CD14-positive monocyte (primary cell): ENCODE data around the gene KCNQ1. TPM values are rescaled to one million over a fixed set of nuclear protein-coding genes. Genes with fewer than 3 reads are reported as not detected.

Experiments
- DNase-seq, 3 donors: peaks; one replicate each; pipeline ENCODE4 v3.0.0-alpha.2; 2011 to 2022
- H2AFZ ChIP-seq: 2 replicates; pipeline ENCODE4 v1.6.0; 2012; ENCODE audit warnings: mild to moderate bottlenecking, low read depth, low read length, inconsistent platforms; ENCODE audit not compliant: insufficient read depth, poor library complexity, severe bottlenecking
- H3K27ac ChIP-seq, 2 donors: 1 replicate in 1 of 2; 2 replicates in 1 of 2; pipeline ENCODE4 v1.5.1; 2012 to 2013; ENCODE audit warnings: low read length in 2 of 2, control low read depth in 1 of 2, inconsistent platforms in 1 of 2, low read depth in 1 of 2, mild to moderate bottlenecking in 1 of 2
- H3K27me3 ChIP-seq, 2 donors: one replicate each; pipeline versions ENCODE4 v1.6.0 to v1.6.1; 2011 to 2013; ENCODE audit warnings: low read length in 2 of 2; ENCODE audit not compliant: control insufficient read depth in 2 of 2, insufficient read depth in 2 of 2
- H3K36me3 ChIP-seq, 2 donors: replicated peaks in 1 of 2; 1 replicate in 1 of 2; 2 replicates in 1 of 2; pipeline versions ENCODE4 v1.5.1 to v1.6.1; 2012 to 2013; ENCODE audit warnings: low read length in 2 of 2, control low read depth in 1 of 2, inconsistent platforms in 1 of 2, mild to moderate bottlenecking in 1 of 2; ENCODE audit not compliant: insufficient read depth in 2 of 2, control insufficient read depth in 1 of 2
- H3K4me1 ChIP-seq, 2 donors: 1 replicate in 1 of 2; 2 replicates in 1 of 2; pipeline versions ENCODE4 v1.5.1 to v1.6.1; 2012 to 2013; ENCODE audit warnings: low read length in 2 of 2, control low read depth in 1 of 2, inconsistent platforms in 1 of 2, mild to moderate bottlenecking in 1 of 2, moderate library complexity in 1 of 2; ENCODE audit not compliant: insufficient read depth in 2 of 2, control insufficient read depth in 1 of 2
- H3K4me2 ChIP-seq: replicated peaks from 2 replicates; pipeline ENCODE3; 2012; ENCODE audit warnings: low read length, moderate library complexity, mild to moderate bottlenecking; ENCODE audit not compliant: poor library complexity, severe bottlenecking; ENCODE audit errors: extremely low read depth
- H3K4me3 ChIP-seq, 3 experiments: fragments of 200-600 bp in 1 of 3; sonication (generic) in 1 of 3; replicated peaks in 1 of 3; 1 replicate in 2 of 3; 2 replicates in 1 of 3; pipeline ENCODE4 v1.5.1; 2011 to 2013; ENCODE audit warnings: low read length in 3 of 3, mild to moderate bottlenecking in 3 of 3, control low read depth in 2 of 3, low read depth in 2 of 3, inconsistent platforms in 1 of 3, moderate library complexity in 1 of 3
- H3K79me2 ChIP-seq: 2 replicates; pipeline ENCODE4 v1.6.0; 2012; ENCODE audit warnings: mild to moderate bottlenecking, control low read depth, inconsistent platforms, low read length, moderate library complexity; ENCODE audit not compliant: insufficient read depth
- H3K9ac ChIP-seq: 2 replicates; pipeline ENCODE4 v1.6.0; 2017; ENCODE audit warnings: low read length, mild to moderate bottlenecking; ENCODE audit not compliant: insufficient read depth, poor library complexity, severe bottlenecking
- H3K9me3 ChIP-seq, 2 donors: replicated peaks in 1 of 2; 1 replicate in 1 of 2; 2 replicates in 1 of 2; pipeline versions ENCODE4 v1.5.1 to v1.6.1; 2012 to 2013; ENCODE audit warnings: low read length in 2 of 2, control low read depth in 1 of 2; ENCODE audit not compliant: control insufficient read depth in 1 of 2, insufficient read depth in 1 of 2
- H4K20me1 ChIP-seq: 2 replicates; pipeline ENCODE4 v1.6.0; 2012; ENCODE audit warnings: mild to moderate bottlenecking, low read length, control low read depth, moderate library complexity; ENCODE audit not compliant: insufficient read depth
- H3K27ac Mint-ChIP-seq, 7 donors: one replicate each; pipeline ENCODE4 v1.8.0; 2020; ENCODE audit warnings: mild to moderate bottlenecking in 7 of 7, mixed read lengths in 7 of 7, moderate library complexity in 6 of 7, inconsistent platforms in 2 of 7
- H3K27me3 Mint-ChIP-seq, 3 donors: one replicate each; pipeline ENCODE4 v1.8.0; 2021 to 2022; ENCODE audit warnings: low read depth in 3 of 3, mild to moderate bottlenecking in 3 of 3, mixed read lengths in 3 of 3, moderate library complexity in 3 of 3, inconsistent platforms in 1 of 3
- H3K36me3 Mint-ChIP-seq, 2 donors: one replicate each; pipeline ENCODE4 v1.8.0; 2020; ENCODE audit warnings: mixed read lengths in 2 of 2, inconsistent platforms in 1 of 2, mild to moderate bottlenecking in 1 of 2
- H3K4me1 Mint-ChIP-seq: one replicate; pipeline ENCODE4 v1.8.0; 2020; ENCODE audit warnings: mild to moderate bottlenecking, mixed read lengths
- H3K4me3 Mint-ChIP-seq, 2 donors: one replicate each; pipeline ENCODE4 v1.8.0; 2020; ENCODE audit warnings: mild to moderate bottlenecking in 2 of 2, mixed read lengths in 2 of 2, moderate library complexity in 1 of 2
- H3K9me3 Mint-ChIP-seq, 7 donors: one replicate each; pipeline ENCODE4 v1.8.0; 2020 to 2022; ENCODE audit warnings: mixed read lengths in 7 of 7, mild to moderate bottlenecking in 6 of 7, moderate library complexity in 6 of 7, inconsistent platforms in 2 of 7
- WGBS: methylation state at CpG from one replicate; pipeline ENCODE4 v1.1.5; 2013; ENCODE audit warnings: missing lambda C conversion rate; ENCODE audit not compliant: insufficient coverage; 5-methylcytosine and 5-hydroxymethylcytosine counted together
- intact Hi-C, 2 donors: fragments of 100-400 bp; cut with micrococcal nuclease; formaldehyde crosslinking; loops; one replicate each; pipeline versions ENCODE4 v1.15.0 to v1.15.1; 2023
- polyA plus RNA-seq, 3 donors: library from polyadenylated mRNA; depleted of rRNA in 1 of 3; unstranded in 2 of 3; stranded (reverse) in 1 of 3; fragments of 300-500 nt in 2 of 3; fragments of >200 nt in 1 of 3; fragmentation: Illumina TruSeq in 2 of 3; gene quantifications; 1 replicate in 2 of 3; 2 replicates in 1 of 3; pipeline ENCODE4 v1.2.3, GENCODE V29; 2012 to 2021
- TF ChIP-seq, protein P1 (sequence below): fragments of 200-600 bp; IDR thresholded peaks from one replicate; pipeline ENCODE4 v1.8.0; 2022; ENCODE audit warnings: antibody characterized with exemption, mild to moderate bottlenecking

KCNQ1 gene
- polyA plus RNA-seq, 3 donors: 14.9 to 31.8 (median 21.6) TPM

GRCh38 chr11:2482204-2482603, 37.4 kb downstream of the KCNQ1 start:
- H3K27ac ChIP-seq: peak overlapping the region; percentile 88 to 94
- peak; percentile 27 to 38 (median 34) for DNase-seq
- peaks cover 0 to 6% (median 3%) of the 10 kb centered on the region in 3 donors for H3K27me3 Mint-ChIP-seq
- peaks cover 53% of the 10 kb centered on the region for H4K20me1 ChIP-seq
- intact Hi-C loops: loop anchor here (5.0 kb wide), 2 partner anchors 35 to 45 kb away; partner anchors contain the start of gene KCNQ1 (in 1 of the 2)
- peaks cover 47% of the 10 kb centered on the region for H3K79me2 ChIP-seq
- peaks cover 27 to 42% (median 38%) of the 10 kb centered on the region in 7 donors for H3K9me3 Mint-ChIP-seq
- peaks cover 53 to 67% of the 10 kb centered on the region in 2 donors for H3K36me3 Mint-ChIP-seq
- TF ChIP-seq, protein P1, sequence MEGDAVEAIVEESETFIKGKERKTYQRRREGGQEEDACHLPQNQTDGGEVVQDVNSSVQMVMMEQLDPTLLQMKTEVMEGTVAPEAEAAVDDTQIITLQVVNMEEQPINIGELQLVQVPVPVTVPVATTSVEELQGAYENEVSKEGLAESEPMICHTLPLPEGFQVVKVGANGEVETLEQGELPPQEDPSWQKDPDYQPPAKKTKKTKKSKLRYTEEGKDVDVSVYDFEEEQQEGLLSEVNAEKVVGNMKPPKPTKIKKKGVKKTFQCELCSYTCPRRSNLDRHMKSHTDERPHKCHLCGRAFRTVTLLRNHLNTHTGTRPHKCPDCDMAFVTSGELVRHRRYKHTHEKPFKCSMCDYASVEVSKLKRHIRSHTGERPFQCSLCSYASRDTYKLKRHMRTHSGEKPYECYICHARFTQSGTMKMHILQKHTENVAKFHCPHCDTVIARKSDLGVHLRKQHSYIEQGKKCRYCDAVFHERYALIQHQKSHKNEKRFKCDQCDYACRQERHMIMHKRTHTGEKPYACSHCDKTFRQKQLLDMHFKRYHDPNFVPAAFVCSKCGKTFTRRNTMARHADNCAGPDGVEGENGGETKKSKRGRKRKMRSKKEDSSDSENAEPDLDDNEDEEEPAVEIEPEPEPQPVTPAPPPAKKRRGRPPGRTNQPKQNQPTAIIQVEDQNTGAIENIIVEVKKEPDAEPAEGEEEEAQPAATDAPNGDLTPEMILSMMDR: no peak
- peaks cover 5 to 45% of the 10 kb centered on the region in 2 donors for H3K36me3 ChIP-seq
- H2AFZ ChIP-seq: no peak overlapping the region
- peak overlapping the region in 1 of 3 experiments; percentile 71 for H3K4me3 ChIP-seq
- H3K4me1 ChIP-seq: peaks cover 41 to 42% of the 10 kb centered on the region in 2 donors
- H3K4me1 Mint-ChIP-seq: peaks cover 47% of the 10 kb centered on the region
- peaks cover 20 to 21% of the 10 kb centered on the region in 2 donors for H3K9me3 ChIP-seq
- H3K9ac ChIP-seq: no peak overlapping the region
- H3K4me3 Mint-ChIP-seq: no peak overlapping the region
- peak overlapping the region; percentile 74 for H3K4me2 ChIP-seq
- peak overlapping the region; percentile 87 to 99 (median 98) for H3K27ac Mint-ChIP-seq
- 50% methylated on average over 1 of the region's 3 CpGs for WGBS
- H3K27me3 ChIP-seq: no peaks in the 10 kb centered on the region

- Histone ChIP-seq H3K27me3 (no peaks in the 10 kb centered on the region), H3K9me3 (peaks cover 19 to 26% of the 10 kb centered on the region in 2 donors), H2AFZ (no peak overlapping the region), H3K4me2 (peak overlapping the region; percentile 3), H3K4me1 (peaks cover 41 to 42% of the 10 kb centered on the region in 2 donors), H3K27ac (peak overlapping the region in 1 of 2 donors; percentile 94), H3K4me3 (no peak overlapping the region), H4K20me1 (peaks cover 50% of the 10 kb centered on the region), H3K9ac (no peak overlapping the region), H3K36me3 (peaks cover 2 to 40% of the 10 kb centered on the region in 2 donors), H3K79me2 (peaks cover 47% of the 10 kb centered on the region)
- WGBS: 97% methylated on average over 5 of the region's 5 CpGs
- peaks cover 27 to 43% (median 42%) of the 10 kb centered on the region in 7 donors for H3K9me3 Mint-ChIP-seq
- TF ChIP-seq, protein P1: no peak
- DNase-seq: no peak
- peak overlapping the region; percentile 2 to 99 (median 98) for H3K27ac Mint-ChIP-seq
- H3K27me3 Mint-ChIP-seq: peaks cover 0 to 7% (median 3%) of the 10 kb centered on the region in 3 donors
- peaks cover 47% of the 10 kb centered on the region for H3K4me1 Mint-ChIP-seq
- no peak overlapping the region for H3K4me3 Mint-ChIP-seq
- H3K36me3 Mint-ChIP-seq: peaks cover 49 to 63% of the 10 kb centered on the region in 2 donors
- intact Hi-C loops: loop anchor here (5.0 kb wide), 2 partner anchors 35 to 45 kb away; partner anchors contain the start of gene KCNQ1 (in 1 of the 2)
Observed at GRCh38 chr11:2482745-2483144, 37.9 kb downstream of the KCNQ1 start.
